Mesothelial cell of epicardium (in vitro differentiated cells): ENCODE measurements around the gene CEP128. TPM values are rescaled to one million over a fixed set of nuclear protein-coding genes. Genes with fewer than 3 reads are reported as not detected.

Experiments used
- DNase-seq, 2 experiments: peaks; one replicate each; pipeline ENCODE4 v3.0.0; 2021; ENCODE audit warnings: low spot score in 2 of 2; ENCODE audit not compliant: unreplicated experiment in 2 of 2
- H3K27ac Mint-ChIP-seq: 2 replicates; pipeline ENCODE4 v1.8.0; 2021; ENCODE audit warnings: mixed read lengths
- H3K27me3 Mint-ChIP-seq: 2 replicates; pipeline ENCODE4 v1.8.0; 2021; ENCODE audit warnings: low read depth, mixed read lengths
- H3K36me3 Mint-ChIP-seq: 2 replicates; pipeline ENCODE4 v1.8.0; 2021; ENCODE audit warnings: mixed read lengths
- H3K4me1 Mint-ChIP-seq: 2 replicates; pipeline ENCODE4 v1.8.0; 2021; ENCODE audit warnings: mixed read lengths
- H3K4me3 Mint-ChIP-seq: 2 replicates; pipeline ENCODE4 v1.8.0; 2021; ENCODE audit warnings: mild to moderate bottlenecking, moderate library complexity, mixed read lengths
- H3K9me3 Mint-ChIP-seq: 2 replicates; pipeline ENCODE4 v1.8.0; 2021; ENCODE audit warnings: mixed read lengths
- total RNA-seq: library from RNA; stranded (reverse); gene quantifications from 3 replicates; pipeline ENCODE4 v1.2.1, GENCODE V29; 2021
- TF ChIP-seq, protein P1 (sequence below): fragments of 200-600 bp; sonication (generic); IDR thresholded peaks from one replicate; pipeline ENCODE4 v1.5.0; 2021; ENCODE audit warnings: antibody characterized with exemption; ENCODE audit not compliant: unreplicated experiment

Gene CEP128
- total RNA-seq, 1 donor from 2014 or later = 14.8 TPM

DNA sequence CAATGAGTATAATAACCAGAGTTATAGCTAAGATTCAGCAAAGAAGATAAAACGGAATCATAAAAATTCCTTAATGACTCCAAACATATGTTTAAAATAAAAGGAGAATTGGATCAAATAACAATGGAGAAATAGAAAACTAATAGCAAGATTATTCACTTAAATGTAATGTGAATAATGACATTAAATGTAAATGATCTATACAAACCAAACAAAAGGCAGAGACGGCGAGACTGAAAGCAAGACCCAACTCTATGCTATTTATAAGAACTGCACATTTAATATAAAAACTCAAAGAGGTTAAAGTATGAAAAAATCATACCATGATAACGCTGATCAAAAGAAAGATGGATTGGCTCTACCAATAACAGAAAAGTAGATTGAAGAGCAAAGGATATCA lies 10.0 kb upstream of the CEP128 start:
- no peak overlapping the region for H3K27ac Mint-ChIP-seq
- peaks cover 4% of the 10 kb centered on the region for H3K4me1 Mint-ChIP-seq
- DNase-seq = no peak
- no peaks in the 10 kb centered on the region for H3K36me3 Mint-ChIP-seq
- peaks cover 8% of the 10 kb centered on the region for H3K9me3 Mint-ChIP-seq
- TF ChIP-seq, protein P1, sequence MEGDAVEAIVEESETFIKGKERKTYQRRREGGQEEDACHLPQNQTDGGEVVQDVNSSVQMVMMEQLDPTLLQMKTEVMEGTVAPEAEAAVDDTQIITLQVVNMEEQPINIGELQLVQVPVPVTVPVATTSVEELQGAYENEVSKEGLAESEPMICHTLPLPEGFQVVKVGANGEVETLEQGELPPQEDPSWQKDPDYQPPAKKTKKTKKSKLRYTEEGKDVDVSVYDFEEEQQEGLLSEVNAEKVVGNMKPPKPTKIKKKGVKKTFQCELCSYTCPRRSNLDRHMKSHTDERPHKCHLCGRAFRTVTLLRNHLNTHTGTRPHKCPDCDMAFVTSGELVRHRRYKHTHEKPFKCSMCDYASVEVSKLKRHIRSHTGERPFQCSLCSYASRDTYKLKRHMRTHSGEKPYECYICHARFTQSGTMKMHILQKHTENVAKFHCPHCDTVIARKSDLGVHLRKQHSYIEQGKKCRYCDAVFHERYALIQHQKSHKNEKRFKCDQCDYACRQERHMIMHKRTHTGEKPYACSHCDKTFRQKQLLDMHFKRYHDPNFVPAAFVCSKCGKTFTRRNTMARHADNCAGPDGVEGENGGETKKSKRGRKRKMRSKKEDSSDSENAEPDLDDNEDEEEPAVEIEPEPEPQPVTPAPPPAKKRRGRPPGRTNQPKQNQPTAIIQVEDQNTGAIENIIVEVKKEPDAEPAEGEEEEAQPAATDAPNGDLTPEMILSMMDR = no peak
- peaks cover 83% of the 10 kb centered on the region for H3K27me3 Mint-ChIP-seq
- H3K4me3 Mint-ChIP-seq = no peak overlapping the region

DNA sequence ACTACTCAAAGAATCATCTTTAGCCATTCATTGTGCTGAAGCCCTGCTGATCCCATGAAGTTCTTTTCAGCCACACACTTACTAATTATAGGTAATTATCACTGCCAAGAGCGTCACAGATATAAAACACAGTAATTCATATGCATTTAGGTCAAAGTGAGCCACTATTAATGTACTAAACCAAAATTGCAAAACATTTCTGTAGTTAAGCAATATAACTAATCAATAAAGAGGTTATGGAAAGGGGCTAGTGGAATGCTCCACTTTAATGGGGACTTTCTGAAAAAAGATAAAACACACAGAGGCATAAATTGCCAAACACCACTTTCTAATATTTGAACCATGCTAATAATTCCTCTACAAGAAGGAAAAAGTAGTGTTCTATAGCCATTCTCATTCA lies 6.8 kb upstream of the CEP128 start:
- Mint-ChIP-seq H3K36me3 (no peaks in the 10 kb centered on the region), H3K4me3 (no peak overlapping the region), H3K4me1 (no peaks in the 10 kb centered on the region), H3K9me3 (peaks cover 8% of the 10 kb centered on the region), H3K27ac (no peak overlapping the region), H3K27me3 (peaks cover 68% of the 10 kb centered on the region)
- DNase-seq = no peak
- TF ChIP-seq, protein P1 = no peak

DNA sequence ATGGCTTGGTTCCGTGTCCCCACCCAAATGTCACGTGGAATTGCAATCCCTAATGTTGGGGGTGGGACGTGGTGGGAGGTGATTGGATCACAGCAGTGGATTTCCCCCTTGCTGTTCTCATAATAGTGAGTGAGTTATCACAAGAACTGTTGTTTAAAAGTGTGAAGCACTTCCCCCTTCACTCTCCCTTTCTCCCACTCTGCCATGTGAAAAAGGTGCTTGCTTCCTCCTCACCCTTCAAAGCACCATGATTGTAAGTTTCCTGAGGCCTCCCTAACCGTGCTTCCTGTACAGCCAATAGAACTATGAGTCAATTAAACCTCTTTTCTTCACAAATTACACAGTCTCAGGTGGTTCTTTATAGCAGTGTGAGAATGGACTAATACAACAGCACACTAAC lies 5.3 kb upstream of the CEP128 start:
- TF ChIP-seq, protein P1 = no peak
- no peak for DNase-seq
- peaks cover 8% of the 10 kb centered on the region for H3K9me3 Mint-ChIP-seq
- H3K27me3 Mint-ChIP-seq = peaks cover 55% of the 10 kb centered on the region
- peaks cover 9% of the 10 kb centered on the region for H3K4me1 Mint-ChIP-seq
- H3K36me3 Mint-ChIP-seq = no peaks in the 10 kb centered on the region
- no peak overlapping the region for H3K27ac Mint-ChIP-seq
- H3K4me3 Mint-ChIP-seq = no peak overlapping the region

DNA sequence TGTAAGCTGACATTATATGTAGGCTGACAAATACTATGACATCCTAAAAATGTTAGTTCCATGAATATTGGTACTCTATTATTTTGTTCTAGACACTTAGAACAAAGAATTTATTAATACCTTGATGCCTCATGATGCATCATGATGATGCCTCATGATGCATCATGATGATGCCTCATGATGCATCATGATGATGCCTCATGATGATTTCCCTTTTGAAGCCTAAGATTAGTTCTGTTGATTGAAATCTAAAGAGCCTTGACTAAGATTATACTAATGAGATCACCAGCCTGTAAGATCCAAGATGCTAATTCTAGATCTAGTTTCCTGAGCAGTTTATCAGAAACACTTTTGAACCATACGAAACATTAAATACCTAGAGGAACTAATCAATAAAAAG lies 4.6 kb upstream of the CEP128 start:
- TF ChIP-seq, protein P1 = no peak
- H3K27me3 Mint-ChIP-seq = peaks cover 49% of the 10 kb centered on the region
- no peak overlapping the region for H3K4me3 Mint-ChIP-seq
- H3K9me3 Mint-ChIP-seq = peaks cover 3% of the 10 kb centered on the region
- peaks cover 9% of the 10 kb centered on the region for H3K4me1 Mint-ChIP-seq
- no peaks in the 10 kb centered on the region for H3K36me3 Mint-ChIP-seq
- no peak overlapping the region for H3K27ac Mint-ChIP-seq
- no peak for DNase-seq

DNA sequence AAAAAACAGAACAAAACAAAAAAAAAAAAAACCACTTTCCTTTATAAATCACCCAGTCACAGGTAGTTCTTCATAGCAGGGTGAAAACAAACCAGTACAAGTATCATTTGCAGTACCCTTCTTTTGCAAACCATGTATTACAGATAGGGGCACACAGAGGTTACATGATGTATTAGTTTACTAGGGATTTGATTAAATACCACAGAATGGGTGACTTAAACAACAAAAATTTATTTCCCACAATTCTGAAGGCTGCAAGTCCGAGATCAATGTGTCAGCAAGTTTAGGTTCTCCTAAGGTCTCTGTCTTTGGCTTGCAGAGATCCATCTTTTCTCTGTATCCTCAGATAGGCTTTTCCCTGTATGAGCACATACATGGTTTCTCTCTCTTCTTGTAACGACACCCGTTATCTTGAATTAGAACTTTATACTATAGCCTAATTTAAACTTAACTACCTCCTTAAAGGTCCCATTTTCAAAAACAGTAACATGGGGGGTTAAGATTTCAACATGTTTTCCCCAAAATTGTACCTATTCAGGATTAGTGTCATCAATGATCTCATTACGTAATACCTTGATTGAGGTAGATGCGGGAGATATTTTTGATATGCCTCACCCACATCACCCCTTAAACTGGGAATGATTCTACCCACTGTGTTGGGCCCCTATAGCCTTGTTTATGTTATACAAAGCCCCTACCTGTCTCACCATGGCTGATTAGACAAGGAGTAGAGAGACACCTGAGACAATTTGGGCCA lies 3.5 kb upstream of the CEP128 start:
- Mint-ChIP-seq H3K9me3 (no peaks in the 10 kb centered on the region), H3K4me1 (peaks cover 13% of the 10 kb centered on the region), H3K27me3 (peaks cover 37% of the 10 kb centered on the region), H3K36me3 (no peaks in the 10 kb centered on the region), H3K27ac (no peak overlapping the region), H3K4me3 (no peak overlapping the region)
- TF ChIP-seq, protein P1 = no peak
- no peak for DNase-seq

DNA sequence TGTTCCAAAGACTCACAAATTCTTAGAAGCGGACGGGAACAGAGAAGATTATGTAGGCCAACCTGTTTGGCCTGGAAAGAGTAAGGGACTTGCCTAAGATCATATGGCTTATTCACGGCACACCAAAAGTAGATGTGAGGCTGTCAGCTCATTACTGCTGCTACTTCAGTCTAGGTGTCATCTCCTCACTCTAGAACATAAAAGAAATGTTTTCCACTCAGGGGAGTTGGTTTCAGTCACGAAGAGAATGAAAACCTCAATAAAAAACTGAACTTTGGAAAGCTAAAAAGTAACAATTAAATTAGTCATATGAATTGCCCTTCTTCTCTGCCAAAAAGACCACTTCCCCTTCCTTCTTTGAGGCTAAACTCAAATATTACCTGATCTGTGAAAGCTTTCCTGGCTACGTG lies 658 bp upstream of the CEP128 start:
- TF ChIP-seq, protein P1 = no peak
- Mint-ChIP-seq H3K4me3 (peak overlapping the region; percentile 91), H3K4me1 (peaks cover 13% of the 10 kb centered on the region), H3K27ac (peak overlapping the region; percentile 88), H3K36me3 (no peaks in the 10 kb centered on the region), H3K27me3 (peaks cover 11% of the 10 kb centered on the region), H3K9me3 (no peaks in the 10 kb centered on the region)
- no peak for DNase-seq
